Activated CD4-positive, alpha-beta T cell treated with anti-CD3 and anti-CD28 coated beads for 48 hours (primary cell): ENCODE results near the gene CAMK2G.
"Not testable (repeated sequence)": the region's sequence is repeated elsewhere in the genome, so short reads cannot be mapped to it uniquely, and the experiment has no call there.

Experiments
- DNase-seq: peaks from one replicate; pipeline ENCODE4 v3.0.0-alpha.2; 2020

The CAMK2G gene

DNA sequence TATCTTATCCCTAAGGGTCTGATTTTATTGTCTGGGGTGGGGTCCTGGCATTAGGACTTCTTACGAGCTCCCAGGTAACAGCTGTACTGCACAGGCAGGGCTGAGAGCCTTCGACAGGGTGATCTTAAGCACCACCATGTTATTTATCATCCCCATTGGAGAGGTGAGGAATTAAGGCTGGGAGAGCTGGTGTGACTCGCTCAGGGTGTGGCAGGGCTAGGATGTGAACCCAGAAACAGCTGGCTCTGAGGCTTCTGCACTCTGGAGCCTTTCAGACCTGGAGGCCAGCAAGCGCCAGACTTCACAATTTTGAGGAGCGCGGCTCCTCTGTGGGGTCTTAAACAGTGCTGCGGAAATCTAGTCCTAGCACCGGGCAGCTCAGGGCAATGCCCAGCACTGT lies 35.5 kb downstream of the CAMK2G start:
- no peak for DNase-seq

DNA sequence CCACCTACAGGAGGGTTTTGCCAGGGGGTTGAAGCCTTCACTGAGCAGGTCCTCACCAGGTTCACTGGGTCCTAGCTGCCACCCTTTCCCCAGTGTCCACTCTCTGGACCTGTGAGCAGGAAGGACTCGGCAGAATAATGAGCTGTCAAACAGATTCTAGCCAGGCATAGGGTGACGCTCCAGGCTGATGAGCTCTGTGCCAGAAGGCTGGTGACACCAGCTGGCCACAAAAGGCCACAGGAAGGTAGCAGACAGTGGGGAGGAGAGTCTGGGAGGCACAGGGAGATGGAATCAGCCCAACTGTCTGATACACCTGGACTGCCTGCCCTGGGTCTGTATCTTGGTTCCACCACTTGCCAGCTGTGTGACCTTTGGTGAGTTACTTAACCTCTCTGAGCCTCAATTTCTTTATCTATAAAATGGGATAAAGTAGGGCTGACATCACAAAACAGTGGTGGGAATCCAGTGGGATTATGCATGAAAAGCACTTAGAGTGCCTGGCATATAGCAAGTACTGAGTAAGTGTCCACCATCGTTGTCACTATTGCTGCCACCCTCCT lies 36.3 kb downstream of the CAMK2G start:
- DNase-seq: no peak

GRCh38 chr10:73837072-73837471 lies 37.3 kb downstream of the CAMK2G start:
- DNase-seq: no peak

GRCh38 chr10:73836427-73836980 lies 37.9 kb downstream of the CAMK2G start:
- DNase-seq: no peak

GRCh38 chr10:73829090-73829489 lies 45.3 kb downstream of the CAMK2G start:
- not testable (repeated sequence) for DNase-seq

- DNase-seq: no peak
Measured at GRCh38 chr10:73828161-73828560, 46.2 kb downstream of the CAMK2G start.

- no peak for DNase-seq
Measured at GRCh38 chr10:73827346-73828089, 46.8 kb downstream of the CAMK2G start.

DNA sequence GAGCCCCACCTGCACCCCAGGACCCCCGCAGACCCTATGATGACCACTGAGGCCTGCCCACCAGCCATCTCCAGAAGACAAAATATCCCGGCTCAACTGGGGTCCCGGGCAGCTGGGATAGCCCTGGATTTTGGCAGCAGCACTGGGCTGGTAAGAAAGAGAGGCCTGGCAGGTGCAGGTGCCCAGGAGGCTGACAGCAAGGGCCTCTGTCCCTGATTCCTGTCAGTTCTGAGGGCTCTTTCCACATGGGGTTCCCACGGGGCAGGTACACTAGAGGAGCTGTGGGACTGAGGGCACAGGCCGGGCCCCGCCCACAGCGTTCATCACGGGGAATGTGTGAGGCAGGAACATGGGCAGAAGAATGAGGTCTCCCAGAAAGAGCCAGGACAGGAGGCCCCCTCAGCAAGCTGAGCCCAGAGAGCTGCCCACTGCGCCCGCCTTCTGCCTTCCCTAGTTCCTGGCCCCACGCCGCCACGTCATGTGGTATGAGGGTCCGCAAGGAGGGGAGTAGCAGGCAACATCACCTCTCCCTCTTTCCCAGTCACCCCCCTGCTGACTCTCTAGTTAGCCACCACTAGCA lies 50.1 kb downstream of the CAMK2G start:
- DNase-seq: no peak

GRCh38 chr10:73823391-73823790 lies 51.0 kb downstream of the CAMK2G start:
- DNase-seq: no peak

DNA sequence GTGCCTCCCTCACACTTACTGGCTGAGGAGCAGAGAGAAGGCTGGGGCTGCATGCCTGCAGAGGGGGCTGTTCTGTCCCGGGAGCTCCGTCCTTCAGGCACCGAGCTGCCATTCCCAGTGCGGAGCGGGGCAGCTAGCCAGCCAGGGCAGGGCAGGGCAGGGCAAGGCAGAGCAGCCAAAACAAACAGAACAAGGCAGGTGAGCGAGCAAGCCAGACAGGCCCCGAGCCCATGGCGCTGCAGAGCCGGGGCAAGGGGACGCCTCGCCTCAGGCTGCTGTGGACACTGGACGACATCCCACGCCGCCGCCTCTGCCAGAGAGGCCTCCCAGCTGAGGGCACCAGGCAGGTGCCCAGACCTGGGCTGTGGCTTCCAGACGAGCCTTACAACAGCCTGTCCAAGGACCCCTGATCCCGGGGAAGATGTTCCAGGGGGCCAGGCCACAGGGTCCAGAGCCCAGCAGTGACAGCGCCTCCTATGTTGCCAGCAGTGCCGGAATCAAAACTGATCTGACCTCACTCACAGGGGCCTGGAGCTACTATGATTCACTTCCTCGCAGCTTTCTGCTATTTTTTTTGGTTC lies 54.8 kb downstream of the CAMK2G start:
- DNase-seq: no peak

DNA sequence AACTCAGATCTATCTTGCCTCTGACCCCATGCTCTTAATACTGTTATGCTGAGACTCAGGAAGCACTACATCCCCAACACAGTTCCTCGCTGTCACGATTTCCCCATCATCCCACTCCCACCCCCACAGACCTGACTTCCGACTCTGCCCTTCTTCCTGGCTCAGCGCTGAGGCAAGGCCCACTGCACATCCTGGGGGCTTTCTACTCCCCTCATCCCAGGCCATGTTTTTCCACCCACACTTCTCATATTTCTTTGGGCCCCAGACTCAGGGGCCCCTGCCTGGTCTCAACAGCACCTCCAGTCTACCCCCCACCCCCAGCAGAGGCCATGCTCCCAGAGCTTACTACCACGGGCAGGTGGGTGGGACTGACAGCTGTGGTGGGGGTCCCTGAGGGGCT lies 55.3 kb downstream of the CAMK2G start:
- no peak for DNase-seq

GRCh38 chr10:73818402-73818801 lies 56.0 kb downstream of the CAMK2G start:
- DNase-seq: no peak

GRCh38 chr10:73817826-73818225 lies 56.5 kb downstream of the CAMK2G start:
- no peak for DNase-seq

GRCh38 chr10:73816917-73817729 lies 57.2 kb downstream of the CAMK2G start:
- no peak for DNase-seq

GRCh38 chr10:73815719-73816030 lies 58.7 kb downstream of the CAMK2G start:
- no peak for DNase-seq

- DNase-seq: peak; percentile 28
Measured at GRCh38 chr10:73814896-73815718, 59.2 kb downstream of the CAMK2G start.

- no peak for DNase-seq
Measured at GRCh38 chr10:73814276-73814895, 60.0 kb downstream of the CAMK2G start.

DNA sequence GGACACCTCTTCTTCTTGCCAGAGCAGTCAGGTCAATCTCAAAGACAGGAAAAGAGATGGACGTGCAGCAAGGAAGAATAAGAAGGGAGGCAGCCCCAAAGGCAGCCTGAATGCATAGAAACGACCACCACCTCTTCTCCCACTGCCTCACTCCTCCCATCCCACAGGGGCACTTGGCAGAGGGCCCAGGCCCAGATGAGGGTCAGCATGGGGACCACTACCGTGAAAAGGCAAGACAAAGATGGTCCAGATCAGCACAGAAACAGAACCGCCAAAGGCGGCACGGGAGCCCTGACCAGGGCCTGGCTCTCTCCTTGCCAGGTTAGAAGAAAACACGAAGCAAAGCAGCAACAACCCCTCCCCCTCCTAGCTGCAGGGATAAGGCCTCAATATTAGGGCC lies 61.0 kb downstream of the CAMK2G start:
- no peak for DNase-seq

DNA sequence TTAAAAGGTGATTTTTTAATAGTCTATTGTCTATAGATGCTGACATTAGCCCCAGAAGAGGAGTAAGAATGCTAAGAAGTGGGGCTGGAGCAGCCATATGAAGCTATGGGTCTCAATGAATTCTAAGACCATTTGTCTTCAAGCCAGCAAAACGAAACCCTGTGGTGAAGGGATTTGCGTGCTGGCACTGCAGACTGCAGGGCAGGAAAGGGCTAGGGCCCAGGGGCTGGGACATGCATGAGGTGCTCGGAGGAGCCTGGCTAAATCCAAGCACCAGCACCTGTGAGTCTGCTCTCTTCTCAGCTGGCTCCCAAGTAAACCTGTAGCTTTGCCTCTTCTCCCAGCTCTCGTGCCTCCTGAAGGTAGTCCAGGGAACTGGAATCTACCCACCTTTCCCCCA lies 61.7 kb downstream of the CAMK2G start:
- no peak for DNase-seq

GRCh38 chr10:73810735-73811465 lies 63.5 kb downstream of the CAMK2G start:
- DNase-seq: peak; percentile 66

- DNase-seq: no peak
Measured at GRCh38 chr10:73810358-73810734, 64.0 kb downstream of the CAMK2G start.
